HepG2 (cell line): ENCODE results near the gene EEA1. TPM values are rescaled to one million over a fixed set of nuclear protein-coding genes. Genes with fewer than 3 reads are reported as not detected.

Source experiments
- ATAC-seq: fragments of 200-7000 bp; cut with Tn5 transposase; 3 replicates; pipeline ENCODE4 v1.9.1; 2020; ENCODE audit warnings: mild to moderate bottlenecking, moderate library complexity
- BruUV-seq: library from RNA; stranded (reverse); fragments of 400-500 nt; replicated peaks from 2 replicates; lab custom pipeline; 2021; lab: Mats Ljungman, UMichigan
- CTCF ChIA-PET: fragments of 300-600 bp; formaldehyde crosslinking; extraction: SDS; loops from one replicate; lab custom pipeline; 2021; ENCODE audit warnings: low total read pairs, inconsistent platforms, low intra/inter-chr PET ratio; lab: Yijun Ruan, JAX
- POLR2A ChIA-PET: fragments of 350-600 bp; sonication (Branson Sonifier 250); formaldehyde crosslinking; loops from one replicate; lab custom pipeline; 2020; ENCODE audit warnings: antibody characterized with exemption, inconsistent platforms; lab: Yijun Ruan, JAX
- DNase-seq: peaks from one replicate; pipeline ENCODE4 v3.0.0-alpha.2; 2015; ENCODE audit warnings: low spot score
- FAIRE-seq: peaks from 3 replicates; lab custom pipeline; 2011; peaks lifted over from hg19 to GRCh38; lab: Jason Lieb, UNC
- H2AFZ ChIP-seq: one replicate; pipeline ENCODE4 v1.6.1; 2011; ENCODE audit warnings: low read length, inconsistent platforms
- H3K27ac ChIP-seq: fragments of 300-600 bp; 3 replicates; pipeline ENCODE4 v1.8.0; 2011; ENCODE audit warnings: mixed run types, mild to moderate bottlenecking, mixed read lengths, low read length, inconsistent platforms; ENCODE audit not compliant: insufficient read depth; ENCODE audit errors: extremely low read length
- H3K27me3 ChIP-seq, 2 experiments: fragments of 200-600 bp in 1 of 2; 2 replicates in 1 of 2; 3 replicates in 1 of 2; pipeline versions ENCODE4 v1.6.0 to v1.8.0; 2011; ENCODE audit warnings: low read length in 2 of 2, mild to moderate bottlenecking in 2 of 2, moderate library complexity in 2 of 2, inconsistent platforms in 1 of 2; ENCODE audit not compliant: insufficient read depth in 2 of 2, control insufficient read depth in 1 of 2
- H3K36me3 ChIP-seq, 2 experiments: fragments of 200-600 bp in 1 of 2; replicated peaks in 1 of 2; 2 replicates in 1 of 2; 3 replicates in 1 of 2; pipeline versions ENCODE4 v1.5.1 to v1.8.0; 2011; ENCODE audit warnings: low read length in 2 of 2, inconsistent platforms in 1 of 2; ENCODE audit not compliant: insufficient read depth in 2 of 2, control insufficient read depth in 1 of 2
- H3K4me1 ChIP-seq: 2 replicates; pipeline ENCODE4 v1.5.1; 2012; ENCODE audit warnings: low read length, inconsistent platforms; ENCODE audit not compliant: insufficient read depth
- H3K4me2 ChIP-seq: 2 replicates; pipeline ENCODE4 v1.6.0; 2011; ENCODE audit warnings: low read depth, low read length, inconsistent platforms
- H3K4me3 ChIP-seq, 3 experiments: fragments of 200-600 bp in 1 of 3; sonication (generic), shearing (Covaris generic) in 1 of 3; replicated peaks in 1 of 3; 2 replicates each; pipeline ENCODE4 v1.5.1; 2011 to 2016; ENCODE audit warnings: low read length in 3 of 3, inconsistent platforms in 2 of 3, low read depth in 2 of 3, mild to moderate bottlenecking in 2 of 3, control low read depth in 1 of 3, mixed read lengths in 1 of 3; ENCODE audit not compliant: insufficient read depth in 1 of 3
- H3K79me2 ChIP-seq: one replicate; pipeline ENCODE4 v1.6.1; 2011; ENCODE audit warnings: low read length, inconsistent platforms; ENCODE audit not compliant: insufficient read depth
- H3K9ac ChIP-seq: 2 replicates; pipeline ENCODE4 v1.6.0; 2011; ENCODE audit warnings: mild to moderate bottlenecking, low read depth, low read length, inconsistent platforms; ENCODE audit not compliant: insufficient read depth
- H3K9me3 ChIP-seq: 2 replicates; pipeline ENCODE4 v1.5.1; 2012; ENCODE audit warnings: mild to moderate bottlenecking, low read length
- H4K20me1 ChIP-seq: 2 replicates; pipeline ENCODE4 v1.6.0; 2011; ENCODE audit warnings: inconsistent platforms, mild to moderate bottlenecking, low read length, moderate library complexity; ENCODE audit not compliant: insufficient read depth
- FOXA3 ChIP-seq: IDR thresholded peaks from 2 replicates; pipeline ENCODE4 v1.6.1; 2016; ENCODE audit warnings: missing genetic modification reagents, missing compliant biosample characterization
- GATAD1 ChIP-seq: IDR thresholded peaks from 2 replicates; pipeline ENCODE4 v1.6.1; 2016; ENCODE audit warnings: missing genetic modification reagents, missing compliant biosample characterization
- GATAD2A ChIP-seq: IDR thresholded peaks from 2 replicates; pipeline ENCODE4 v1.6.1; 2016
- HNRNPL ChIP-seq: fragments of 200-400 bp; formaldehyde crosslinking; IDR thresholded peaks from 2 replicates; pipeline ENCODE4 v1.6.1; 2017; ENCODE audit warnings: mild to moderate bottlenecking, low read depth, low read length
- KLF16 ChIP-seq, 2 experiments: sonication (generic) in 1 of 2; formaldehyde crosslinking in 1 of 2; IDR thresholded peaks; 2 replicates each; pipeline versions ENCODE4 v1.6.1 to v1.8.0; 2016 to 2023; ENCODE audit warnings: missing genetic modification reagents in 2 of 2, missing compliant biosample characterization in 1 of 2
- MIER3 ChIP-seq: IDR thresholded peaks from 2 replicates; pipeline ENCODE4 v1.6.1; 2016; ENCODE audit warnings: missing compliant biosample characterization, borderline replicate concordance
- NKX3-1 ChIP-seq: sonication (generic); formaldehyde crosslinking; IDR thresholded peaks from 2 replicates; pipeline ENCODE4 v1.5.0; 2020; ENCODE audit warnings: missing genetic modification reagents
- PLSCR1 ChIP-seq: sonication (generic); formaldehyde crosslinking; IDR thresholded peaks from 2 replicates; pipeline ENCODE4 v1.5.0; 2020; ENCODE audit warnings: missing genetic modification reagents, mild to moderate bottlenecking, borderline replicate concordance
- POGZ ChIP-seq: sonication (generic); formaldehyde crosslinking; IDR thresholded peaks from 2 replicates; pipeline ENCODE4 v1.4.0; 2020; ENCODE audit warnings: mild to moderate bottlenecking, missing genetic modification reagents
- SOX5 ChIP-seq: IDR thresholded peaks from 2 replicates; pipeline ENCODE4 v1.6.1; 2016; ENCODE audit warnings: borderline replicate concordance
- TBX2 ChIP-seq: sonication (generic); formaldehyde crosslinking; IDR thresholded peaks from 2 replicates; pipeline ENCODE4 v1.5.0; 2020; ENCODE audit warnings: missing genetic modification reagents, mild to moderate bottlenecking, borderline replicate concordance
- TEF ChIP-seq: sonication (generic); formaldehyde crosslinking; IDR thresholded peaks from 2 replicates; pipeline ENCODE4 v1.5.0; 2020; ENCODE audit warnings: missing genetic modification reagents
- ZNF362 ChIP-seq: sonication (generic); formaldehyde crosslinking; IDR thresholded peaks from 2 replicates; pipeline ENCODE4 v1.4.0; 2020; ENCODE audit warnings: missing genetic modification reagents, mild to moderate bottlenecking, borderline replicate concordance
- ZNF432 ChIP-seq: sonication (generic); formaldehyde crosslinking; IDR thresholded peaks from 2 replicates; pipeline ENCODE4 v1.5.0; 2020; ENCODE audit warnings: missing genetic modification reagents, mild to moderate bottlenecking, borderline replicate concordance
- ZNF569 ChIP-seq: sonication (generic); formaldehyde crosslinking; IDR thresholded peaks from 2 replicates; pipeline ENCODE4 v1.5.0; 2020; ENCODE audit warnings: mild to moderate bottlenecking, missing genetic modification reagents, moderate library complexity, borderline replicate concordance
- ZNF788 ChIP-seq: sonication (generic); formaldehyde crosslinking; IDR thresholded peaks from 2 replicates; pipeline ENCODE4 v1.5.0; 2020; ENCODE audit warnings: mild to moderate bottlenecking, missing genetic modification reagents, borderline replicate concordance
- WGBS: methylation state at CpG from one replicate; pipeline ENCODE4 v1.1.6; 2017; ENCODE audit warnings: low lambda C conversion rate; 5-methylcytosine and 5-hydroxymethylcytosine counted together
- in situ Hi-C: cut with HindIII; loops from 2 replicates; pipeline ENCODE4 v1.10.0; 2017; ENCODE audit warnings: low pct_unique_long_range_greater_than_20kb; ENCODE audit not compliant: extremely low pct_ligation_motif_present
- intact Hi-C: fragments of 100-400 bp; cut with micrococcal nuclease; formaldehyde crosslinking; loops from one replicate; pipeline ENCODE4 v1.10.0; 2022; ENCODE audit not compliant: unreplicated experiment
- polyA plus RNA-seq, 8 experiments: library from polyadenylated mRNA; depleted of rRNA in 3 of 8; stranded (reverse) in 7 of 8; unstranded in 1 of 8; fragments of >200 nt; fragmentation: Illumina TruSeq in 4 of 8; extraction: Trizol in 4 of 8; gene quantifications; 2 replicates each; pipeline versions ENCODE4 v1.2.1 to v1.2.3, GENCODE V29; 2011 to 2016; ENCODE audit warnings: low read depth in 4 of 8, missing spikeins in 1 of 8, mixed read lengths in 1 of 8; ENCODE audit not compliant: insufficient read depth in 1 of 8
- total RNA-seq, 5 experiments: library from RNA; depleted of rRNA; stranded (reverse); fragments of >200 nt; fragmentation: Illumina TruSeq; extraction: Trizol; gene quantifications; 2 replicates each; pipeline ENCODE4 v1.2.3, GENCODE V29; 2016; ENCODE audit warnings: low read depth in 1 of 5

The EEA1 gene
- total and polyA plus RNA-seq, 2 of the 13 experiments (the other 11 are each of a cell fraction or from before 2014, with no cell fraction given), result 5.0 to 19.3 TPM

- in situ Hi-C loops, result no loop called here
- no peak for FAIRE-seq
- BruUV-seq, result no TSS peak
Observed at GRCh38 chr12:92974759-92975158, 45.7 kb upstream of the EEA1 start.

GRCh38 chr12:92973614-92974013, 44.5 kb upstream of the EEA1 start:
- Histone ChIP-seq H3K4me3 (no peak overlapping the region), H3K27ac (peak overlapping the region; percentile 42), H3K4me1 (peaks cover 38% of the 10 kb centered on the region), H3K36me3 (no peaks in the 10 kb centered on the region), H3K4me2 (no peak overlapping the region), H2AFZ (no peak overlapping the region), H3K27me3 (no peaks in the 10 kb centered on the region), H3K9ac (no peak overlapping the region), H3K79me2 (no peaks in the 10 kb centered on the region), H4K20me1 (no peaks in the 10 kb centered on the region), H3K9me3 (peaks cover 9% of the 10 kb centered on the region; the same call in 1 of the 2 replicates)
- in situ Hi-C loops, result no loop called here
- DNase-seq (peak; percentile 63), ATAC-seq (peak; percentile 35; the same call in 2 of the 3 replicates), FAIRE-seq (peak; percentile 58)
- intact Hi-C loops, result loop anchor here (5.0 kb wide), 1 partner anchor 46 kb away; the partner anchor contains the start of gene EEA1
- no TSS peak for BruUV-seq
- 92% methylated on average over 1 of the region's 1 CpG for whole genome bisulfite sequencing
- CTCF ChIA-PET, result no interaction called here
- POLR2A ChIA-PET, result interaction anchor here (0.8 to 1.2 kb wide), 3 partner anchors 14 to 46 kb away, joined by 3 to 5 read pairs (median 4); no protein-coding TSS in a partner anchor
- TF ChIP-seq TBX2 (CRISPR knock-in tag) (peak; percentile 25; the same call in 1 of the 2 replicates), GATAD2A (CRISPR knock-in tag) (peak; percentile 81), ZNF569 (CRISPR knock-in tag) (no peak), SOX5 (CRISPR knock-in tag) (peak; percentile 26; the same call in 1 of the 2 replicates), POGZ (peak; percentile 72; the same call in 1 of the 2 replicates), ZNF362 (no peak), PLSCR1 (CRISPR knock-in tag) (no peak), ZNF788 (CRISPR knock-in tag) (0 out of 2 replicates have a peak, but pooled peaks have one; percentile 18), TEF (CRISPR knock-in tag) (0 out of 2 replicates have a peak, but pooled peaks have one; percentile 39), KLF16 (CRISPR knock-in tag; IDR thresholded peaks at IDR 0.05) (peak in 1 of 2 experiments; percentile 46; a peak in 1 of 4 replicates), MIER3 (0 out of 2 replicates have a peak, but pooled peaks have one; percentile 27), FOXA3 (peak; percentile 67; the same call in 1 of the 2 replicates), HNRNPL (no peak), GATAD1 (no peak)

More at GRCh38 chr12:92974759-92975158, 45.7 kb upstream of the EEA1 start:
- peaks cover 33% of the 10 kb centered on the region for H3K4me1 ChIP-seq
- DNase-seq, result no peak
- TF ChIP-seq ZNF432 (CRISPR knock-in tag) (peak; percentile 95), NKX3-1 (CRISPR knock-in tag) (no peak)
- ChIA-PET POLR2A (interaction anchor here (0.9 kb wide), 1 partner anchor 45 kb away, joined by 3 read pairs; no protein-coding TSS in a partner anchor), CTCF (no interaction called here)
- intact Hi-C loops, result loop anchor here (5.0 kb wide), 1 partner anchor 47 kb away; the partner anchor contains the start of gene EEA1
- H3K9ac ChIP-seq, result no peak overlapping the region
- peaks cover 9% of the 10 kb centered on the region; the same call in 1 of the 2 replicates for H3K9me3 ChIP-seq
- H3K79me2 ChIP-seq, result no peaks in the 10 kb centered on the region
- WGBS, result 82% methylated on average over 1 of the region's 1 CpG
- no peaks in the 10 kb centered on the region for H3K27me3 ChIP-seq
- no peaks in the 10 kb centered on the region for H4K20me1 ChIP-seq
- H3K4me3 ChIP-seq, result no peak overlapping the region
- no peak overlapping the region for H3K4me2 ChIP-seq
- H3K27ac ChIP-seq, result no peak overlapping the region
- no peaks in the 10 kb centered on the region for H3K36me3 ChIP-seq
- ATAC-seq, result no peak
- no peak overlapping the region for H2AFZ ChIP-seq
